WTC11 (cell line): ENCODE data around the gene CDC42EP2.

Experiments used
- NFYB ChIP-seq: sonication (generic); formaldehyde crosslinking; conservative IDR thresholded peaks from 2 replicates; pipeline ENCODE4 v1.8.0; 2022; ENCODE audit warnings: low read depth, missing genetic modification reagents
- NR2C2 ChIP-seq: sonication (generic); formaldehyde crosslinking; IDR thresholded peaks from 2 replicates; pipeline ENCODE4 v1.8.0; 2022; ENCODE audit warnings: mild to moderate bottlenecking, missing genetic modification reagents
- TF ChIP-seq, protein P1 (sequence below): fragments of 200-600 bp; IDR thresholded peaks from 2 replicates; pipeline ENCODE4 v1.8.0; 2022; ENCODE audit warnings: antibody characterized with exemption

GRCh38 chr11:65297026-65297672, 17.5 kb upstream of the CDC42EP2 start:
- TF ChIP-seq, protein P1, sequence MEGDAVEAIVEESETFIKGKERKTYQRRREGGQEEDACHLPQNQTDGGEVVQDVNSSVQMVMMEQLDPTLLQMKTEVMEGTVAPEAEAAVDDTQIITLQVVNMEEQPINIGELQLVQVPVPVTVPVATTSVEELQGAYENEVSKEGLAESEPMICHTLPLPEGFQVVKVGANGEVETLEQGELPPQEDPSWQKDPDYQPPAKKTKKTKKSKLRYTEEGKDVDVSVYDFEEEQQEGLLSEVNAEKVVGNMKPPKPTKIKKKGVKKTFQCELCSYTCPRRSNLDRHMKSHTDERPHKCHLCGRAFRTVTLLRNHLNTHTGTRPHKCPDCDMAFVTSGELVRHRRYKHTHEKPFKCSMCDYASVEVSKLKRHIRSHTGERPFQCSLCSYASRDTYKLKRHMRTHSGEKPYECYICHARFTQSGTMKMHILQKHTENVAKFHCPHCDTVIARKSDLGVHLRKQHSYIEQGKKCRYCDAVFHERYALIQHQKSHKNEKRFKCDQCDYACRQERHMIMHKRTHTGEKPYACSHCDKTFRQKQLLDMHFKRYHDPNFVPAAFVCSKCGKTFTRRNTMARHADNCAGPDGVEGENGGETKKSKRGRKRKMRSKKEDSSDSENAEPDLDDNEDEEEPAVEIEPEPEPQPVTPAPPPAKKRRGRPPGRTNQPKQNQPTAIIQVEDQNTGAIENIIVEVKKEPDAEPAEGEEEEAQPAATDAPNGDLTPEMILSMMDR, result no peak
- TF ChIP-seq NFYB, result no peak
- no peak for TF ChIP-seq NR2C2 (CRISPR knock-in tag)
